AG08396 (cell line): ENCODE data around the gene RPS6KA2.
"Not testable (repeated sequence)": the region's sequence is repeated elsewhere in the genome, so short reads cannot be mapped to it uniquely, and the experiment has no call there.

Experiments
- DNase-seq: peaks from one replicate; pipeline ENCODE4 v3.0.0; 2012; ENCODE audit warnings: low spot score, mixed read lengths

Gene RPS6KA2

GRCh38 chr6:166591961-166592520 lies 35.0 kb downstream of the RPS6KA2 start:
- DNase-seq: no peak

- no peak for DNase-seq
Observed at GRCh38 chr6:166591026-166591425, 36.0 kb downstream of the RPS6KA2 start.

- DNase-seq: no peak
Observed at GRCh38 chr6:166589786-166590574, 37.1 kb downstream of the RPS6KA2 start.

- DNase-seq: no peak
Observed at GRCh38 chr6:166589337-166589731, 37.7 kb downstream of the RPS6KA2 start.

GRCh38 chr6:166588691-166589336 lies 38.2 kb downstream of the RPS6KA2 start:
- DNase-seq: no peak

GRCh38 chr6:166587631-166588413 lies 39.2 kb downstream of the RPS6KA2 start:
- DNase-seq: no peak

- DNase-seq: no peak
Observed at GRCh38 chr6:166586424-166587156, 40.5 kb downstream of the RPS6KA2 start, which contains the start of gene RAMACL. TSS of gene RAMACL (minus strand) at chr6:166586678. CDS start at chr6:166586477, 201 bp downstream.

GRCh38 chr6:166584853-166585429 lies 42.1 kb downstream of the RPS6KA2 start:
- no peak for DNase-seq

GRCh38 chr6:166584155-166584554 lies 42.9 kb downstream of the RPS6KA2 start:
- DNase-seq: no peak

GRCh38 chr6:166583230-166583965 lies 43.7 kb downstream of the RPS6KA2 start:
- DNase-seq: no peak

- DNase-seq: no peak
Observed at GRCh38 chr6:166582258-166582657, 44.8 kb downstream of the RPS6KA2 start.

- DNase-seq: not testable (repeated sequence)
Observed at GRCh38 chr6:166581801-166582200, 45.2 kb downstream of the RPS6KA2 start.

- DNase-seq: no peak
Observed at GRCh38 chr6:166581091-166581511, 46.0 kb downstream of the RPS6KA2 start.

- no peak for DNase-seq
Observed at GRCh38 chr6:166580076-166581050, 46.7 kb downstream of the RPS6KA2 start.

- no peak for DNase-seq
Observed at GRCh38 chr6:166579237-166579850, 47.7 kb downstream of the RPS6KA2 start.

- DNase-seq: no peak
Observed at GRCh38 chr6:166578536-166579236, 48.4 kb downstream of the RPS6KA2 start.

- peak; percentile 32 for DNase-seq
Observed at GRCh38 chr6:166575205-166575604, 51.8 kb downstream of the RPS6KA2 start.
